GM19239 (cell line): Measurements from ENCODE around the gene CHCHD2.
"Not testable (repeated sequence)": the region's sequence is repeated elsewhere in the genome, so short reads cannot be mapped to it uniquely, and the experiment has no call there.

Experiments
- DNase-seq: peaks from one replicate; pipeline ENCODE4 v3.0.0; 2011; ENCODE audit warnings: low spot score; ENCODE audit not compliant: insufficient read length
- FAIRE-seq: peaks from 2 replicates; lab custom pipeline; 2011; peaks lifted over from hg19 to GRCh38; lab: Jason Lieb, UNC

The CHCHD2 gene, protein sequence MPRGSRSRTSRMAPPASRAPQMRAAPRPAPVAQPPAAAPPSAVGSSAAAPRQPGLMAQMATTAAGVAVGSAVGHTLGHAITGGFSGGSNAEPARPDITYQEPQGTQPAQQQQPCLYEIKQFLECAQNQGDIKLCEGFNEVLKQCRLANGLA

DNA sequence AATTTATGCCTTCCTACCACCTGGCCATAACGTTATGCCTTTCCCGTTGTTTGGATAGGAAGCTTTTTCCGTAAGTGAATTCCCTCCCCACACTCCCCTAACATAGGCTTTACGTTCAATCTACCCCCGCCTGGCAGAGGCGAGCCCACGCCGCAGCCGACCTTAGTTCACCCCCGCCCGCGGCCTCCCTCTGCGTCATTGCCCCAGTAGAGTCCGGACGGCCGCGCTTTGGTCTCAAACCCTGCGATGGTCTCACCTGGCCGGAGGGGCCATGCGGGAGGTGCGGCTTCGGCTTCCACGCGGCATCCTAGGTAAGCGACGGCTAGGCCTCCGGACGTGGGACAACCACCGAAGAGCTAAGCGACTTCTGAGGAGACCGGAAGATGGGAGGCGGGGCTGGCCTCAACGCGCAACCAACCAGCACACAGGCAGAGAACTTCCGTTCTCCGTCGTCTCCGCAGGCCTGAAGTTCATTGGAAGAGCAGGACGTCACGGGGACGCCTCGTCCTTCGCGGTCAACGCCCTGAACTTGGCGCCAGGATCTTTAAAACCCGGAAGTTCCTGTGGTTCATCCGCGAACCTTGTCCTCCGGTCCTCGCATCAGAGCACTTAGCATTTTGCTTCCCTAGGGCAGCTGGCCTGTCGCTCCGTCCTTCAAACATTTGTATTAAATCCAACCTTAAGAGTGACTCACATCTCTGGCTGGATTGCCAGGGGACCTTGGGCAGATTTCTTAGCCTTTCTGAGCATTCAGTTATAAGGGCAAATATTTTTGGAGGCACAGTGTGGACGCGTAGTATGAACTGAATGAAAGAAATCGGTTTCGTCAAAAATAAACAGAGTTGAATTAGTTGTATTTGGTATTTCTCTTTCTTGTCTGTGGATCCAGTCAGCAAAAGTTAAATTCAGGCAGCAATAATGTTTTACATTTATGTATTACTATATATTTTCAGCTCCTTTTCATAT, at the start of gene CHCHD2:
CHCHD2 (minus strand) TSS at position 369 of the 966 bp plus-strand sequence; CDS start at position 306, 63 bp downstream.
- peak; percentile 93 for FAIRE-seq
- DNase-seq = peak; percentile 93

GRCh38 chr7:56131062-56131461, 24.8 kb upstream of the CHCHD2 start:
- not testable (repeated sequence) for DNase-seq, FAIRE-seq

- no peak for FAIRE-seq
- DNase-seq = no peak
These were observed 21.1 kb upstream of the CHCHD2 start for GRCh38 chr7:56127241-56127975.

- FAIRE-seq = no peak
These were observed 19.6 kb upstream of the CHCHD2 start for GRCh38 chr7:56125831-56126230.

DNA sequence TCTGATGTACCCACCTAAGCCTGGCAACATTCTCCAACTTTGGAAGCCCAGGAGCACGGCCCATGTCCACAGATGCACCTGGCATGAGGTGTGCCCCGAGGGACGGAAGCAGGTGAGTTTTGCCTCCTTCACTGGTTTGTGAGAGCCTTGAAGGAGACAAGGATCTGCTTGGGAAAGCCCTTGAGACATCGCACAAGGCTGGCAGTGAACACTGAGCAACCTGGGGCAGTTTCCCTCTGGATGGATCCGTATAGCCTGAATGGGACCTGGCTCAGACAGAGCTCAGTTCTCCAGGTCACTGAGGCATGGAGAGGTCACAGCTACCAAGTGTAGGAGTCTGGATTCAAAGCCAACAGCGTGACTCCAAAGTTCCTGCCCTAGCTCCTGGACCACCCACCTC, 18.7 kb upstream of the CHCHD2 start:
- no peak for DNase-seq
- no peak for FAIRE-seq

More at GRCh38 chr7:56125831-56126230, 19.6 kb upstream of the CHCHD2 start:
- DNase-seq = no peak

GRCh38 chr7:56121440-56121839, 15.2 kb upstream of the CHCHD2 start:
- DNase-seq (no peak), FAIRE-seq (no peak)

DNA sequence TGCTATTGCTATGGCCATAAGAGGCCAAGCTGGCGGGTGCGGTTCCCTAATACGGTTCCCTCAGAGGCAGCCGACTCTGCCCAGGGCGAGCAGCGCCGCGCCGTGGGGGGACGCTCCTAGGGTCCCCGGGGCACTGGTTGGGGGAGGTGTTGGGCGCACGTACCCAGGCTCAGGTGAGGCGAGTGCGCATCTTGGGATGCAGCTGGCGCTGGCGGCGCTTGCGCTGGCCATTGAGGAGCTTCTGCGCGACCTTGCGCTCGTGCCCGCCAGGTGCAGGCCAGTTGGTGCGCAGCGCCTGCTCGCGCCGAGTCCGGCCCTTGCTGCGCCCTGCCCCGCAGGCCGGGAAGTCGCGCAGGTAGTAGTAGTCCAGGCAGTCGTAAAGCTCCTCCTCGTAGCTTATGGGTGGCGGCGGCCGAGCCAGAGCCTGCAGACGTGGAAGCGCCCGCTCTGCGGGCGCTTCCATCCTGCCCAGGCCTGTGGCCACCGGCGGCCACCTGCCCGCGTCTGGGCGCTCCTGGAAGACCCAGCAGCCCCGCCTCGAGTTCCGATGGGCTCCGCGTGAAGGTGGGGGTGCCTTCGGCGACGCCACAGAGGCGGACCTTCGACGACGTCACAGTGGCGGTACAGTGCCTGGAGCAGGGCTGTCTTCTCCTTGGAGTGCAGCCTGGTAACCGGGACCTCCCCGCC, 9.7 kb upstream of the CHCHD2 start, which contains the start of gene NUPR2:
NUPR2 (minus strand) TSS at position 566 of the 687 bp plus-strand sequence; CDS start at position 463, 103 bp downstream.
- FAIRE-seq = no peak
- DNase-seq = no peak

DNA sequence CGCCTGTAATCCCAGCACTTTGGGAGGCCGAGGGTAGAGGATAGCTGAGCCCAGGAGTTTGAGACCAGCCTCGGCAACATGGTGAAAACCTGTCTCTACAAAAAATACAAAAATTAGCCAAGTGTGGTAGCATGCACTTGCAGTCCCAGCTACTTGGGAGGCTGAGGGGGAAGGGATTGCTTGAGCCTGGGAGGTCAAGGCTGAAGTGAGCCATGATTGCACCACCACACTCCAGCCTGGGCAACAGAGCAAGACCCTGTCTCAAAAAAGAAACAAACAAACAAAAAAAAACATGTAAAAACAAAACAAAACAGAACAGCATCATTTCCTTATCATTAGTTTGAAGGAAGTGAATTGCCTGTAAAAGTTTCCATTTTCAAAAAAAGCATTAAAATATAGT, 6.0 kb upstream of the CHCHD2 start:
- not testable (repeated sequence) for DNase-seq, FAIRE-seq

GRCh38 chr7:56110611-56111010, 4.3 kb upstream of the CHCHD2 start:
- DNase-seq = no peak
- FAIRE-seq = no peak

- DNase-seq = no peak
- no peak for FAIRE-seq
These were observed 1.6 kb upstream of the CHCHD2 start for GRCh38 chr7:56107954-56108258.

GRCh38 chr7:56105508-56105907, 768 bp downstream of the CHCHD2 start:
- DNase-seq (no peak), FAIRE-seq (no peak)

- DNase-seq, FAIRE-seq: not testable (repeated sequence)
These were observed 2.1 kb downstream of the CHCHD2 start for GRCh38 chr7:56104138-56104537.

- no peak for DNase-seq
- FAIRE-seq = no peak
These were observed 6.6 kb downstream of the CHCHD2 start for GRCh38 chr7:56099653-56100052.

DNA sequence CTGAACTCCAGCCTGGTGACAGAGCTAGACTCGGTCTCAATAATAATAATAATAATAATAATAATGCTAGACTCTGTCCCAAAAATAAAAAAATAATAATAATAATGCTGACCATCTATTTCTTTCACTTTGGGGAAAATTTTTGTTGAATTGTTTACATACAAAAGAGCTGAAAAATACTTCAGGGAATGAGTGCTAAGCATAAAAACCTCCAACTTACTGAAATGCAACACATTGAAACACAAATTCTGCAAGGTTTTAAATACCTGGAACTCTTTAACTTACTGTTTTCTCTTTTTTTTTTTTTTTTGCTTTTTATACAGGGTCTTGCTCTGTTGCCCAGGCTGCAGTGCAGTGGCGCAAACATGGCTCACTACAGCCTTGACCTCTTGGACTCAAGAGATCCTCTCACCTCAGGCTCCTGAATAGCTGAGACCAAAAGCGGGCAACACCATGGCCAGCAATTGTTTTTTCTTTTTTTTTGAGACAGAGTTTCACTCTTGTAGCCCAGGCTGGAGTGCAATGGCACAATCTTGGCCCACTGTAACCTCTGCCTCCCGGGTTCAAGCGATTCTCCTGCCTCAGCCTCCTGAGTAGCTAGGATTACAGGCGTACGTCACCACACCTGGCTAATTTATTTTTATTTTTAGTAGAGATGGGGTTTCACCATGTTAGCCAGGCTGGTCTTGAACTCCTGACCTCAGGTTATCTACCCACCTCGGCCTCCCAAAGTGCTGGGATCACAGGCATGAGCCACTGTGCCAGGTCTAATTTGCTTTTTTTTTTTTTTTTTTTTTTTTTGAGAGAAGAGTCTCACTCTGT, 7.9 kb downstream of the CHCHD2 start:
- DNase-seq, FAIRE-seq: not testable (repeated sequence)

GRCh38 chr7:56097700-56098099, 8.6 kb downstream of the CHCHD2 start:
- no peak for FAIRE-seq
- DNase-seq = no peak

- FAIRE-seq (no peak), DNase-seq (no peak)
These were observed 13.3 kb downstream of the CHCHD2 start, which contains the start of gene PHKG1 for GRCh38 chr7:56092789-56093531. TSS of gene PHKG1 (minus strand) at chr7:56092952. CDS start at chr7:56088941, 4,011 bp downstream.

DNA sequence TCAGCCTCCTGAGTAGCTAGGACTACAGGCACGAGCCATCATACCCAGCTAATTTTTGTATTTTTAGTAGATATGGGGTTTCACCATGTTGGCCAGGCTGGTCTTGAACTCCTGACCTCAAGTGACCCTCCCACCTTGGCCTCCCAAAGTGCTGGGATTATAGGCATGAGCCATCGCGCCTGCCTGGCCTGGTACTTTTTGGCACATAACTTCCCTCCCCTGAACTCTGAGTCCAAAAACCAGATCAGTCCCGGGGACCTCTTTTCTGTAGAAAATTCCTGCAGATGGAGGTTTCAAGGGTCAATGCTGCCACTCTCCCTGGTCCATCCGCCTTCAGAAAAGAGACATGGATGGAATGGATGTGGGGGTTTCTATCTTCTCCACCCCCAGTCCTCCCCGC, 13.9 kb downstream of the CHCHD2 start:
- DNase-seq, FAIRE-seq: not testable (repeated sequence)

DNA sequence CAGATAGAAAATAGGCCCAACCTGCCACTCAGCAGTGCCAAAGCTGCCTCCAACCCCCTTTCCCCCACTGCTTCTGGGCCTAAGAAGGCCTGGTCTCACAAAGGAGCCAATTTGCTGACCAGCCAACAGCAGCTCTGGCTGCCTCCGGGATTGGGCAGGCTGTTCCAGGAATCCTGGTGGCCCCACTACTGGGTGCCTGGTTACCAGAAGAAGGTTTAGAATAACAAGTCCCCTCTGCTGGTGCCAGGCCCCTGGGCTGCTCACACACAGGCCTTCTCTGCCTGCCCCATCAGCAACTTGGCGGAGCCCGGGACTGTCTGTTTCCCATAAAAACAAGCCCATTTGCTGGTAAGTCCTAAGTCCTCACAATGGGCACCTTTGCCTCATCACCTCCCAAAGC, 14.7 kb downstream of the CHCHD2 start:
- no peak for FAIRE-seq

More for the DNA sequence above, 14.7 kb downstream of the CHCHD2 start:
- DNase-seq = no peak
